Nephron (organoid): ENCODE measurements around the gene KYNU.

Experiments
- H3K27ac Mint-ChIP-seq, 3 experiments: 2 replicates each; pipeline ENCODE4 v1.8.0; 2020; ENCODE audit warnings: mixed read lengths in 3 of 3, mild to moderate bottlenecking in 2 of 3, moderate library complexity in 1 of 3
- H3K27me3 Mint-ChIP-seq: 2 replicates; pipeline ENCODE4 v1.8.0; 2021; ENCODE audit warnings: low read depth, mild to moderate bottlenecking, moderate library complexity, mixed read lengths
- H3K36me3 Mint-ChIP-seq: 2 replicates; pipeline ENCODE4 v1.8.0; 2020; ENCODE audit warnings: low read depth, mixed read lengths
- H3K4me1 Mint-ChIP-seq: 2 replicates; pipeline ENCODE4 v1.8.0; 2020; ENCODE audit warnings: mixed read lengths
- H3K4me3 Mint-ChIP-seq, 3 experiments: 2 replicates each; pipeline ENCODE4 v1.8.0; 2020; ENCODE audit warnings: mild to moderate bottlenecking in 3 of 3, mixed read lengths in 3 of 3, moderate library complexity in 2 of 3
- H3K9me3 Mint-ChIP-seq: 2 replicates; pipeline ENCODE4 v1.8.0; 2020; ENCODE audit warnings: mixed read lengths
- CTCF ChIP-seq, 3 experiments: fragments of 200-600 bp; sonication (generic); IDR thresholded peaks; one replicate each; pipeline ENCODE4 v1.5.0; 2021; ENCODE audit warnings: antibody characterized with exemption in 3 of 3; ENCODE audit not compliant: unreplicated experiment in 3 of 3

The KYNU gene

GRCh38 chr2:143001501-143001900, 124.0 kb downstream of the KYNU start:
- Mint-ChIP-seq H3K36me3 (no peaks in the 10 kb centered on the region), H3K27me3 (no peaks in the 10 kb centered on the region)

DNA sequence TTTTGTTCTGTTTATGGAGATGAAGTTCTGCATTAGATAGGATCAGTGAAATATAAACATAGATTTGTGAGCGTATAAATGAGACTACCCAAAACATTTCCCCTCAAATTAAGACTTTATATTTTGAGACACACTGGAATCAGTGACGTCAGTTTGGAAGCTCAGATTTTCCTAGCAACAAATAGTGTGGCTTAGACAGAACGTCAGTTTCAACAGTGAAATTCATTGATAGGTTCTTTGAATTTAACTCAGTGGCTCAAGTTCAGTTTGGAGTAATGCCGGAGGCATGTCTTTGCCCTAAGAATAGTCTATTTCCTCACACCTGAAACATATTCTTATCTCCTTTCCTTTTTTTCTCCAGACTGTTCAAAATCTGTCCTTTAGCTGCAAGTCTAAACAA, 138.2 kb downstream of the KYNU start:
- no peak for TF ChIP-seq CTCF (IDR thresholded peaks at IDR 0.05; ENCODE audit: unreplicated experiment in 3 of 3)
- H3K36me3 Mint-ChIP-seq, result peaks cover 4% of the 10 kb centered on the region

More at GRCh38 chr2:143001501-143001900, 124.0 kb downstream of the KYNU start:
- TF ChIP-seq CTCF (IDR thresholded peaks at IDR 0.05; ENCODE audit: unreplicated experiment in 3 of 3), result no peak
- H3K27ac Mint-ChIP-seq, result no peak overlapping the region
- H3K4me1 Mint-ChIP-seq, result peaks cover 12% of the 10 kb centered on the region
- no peak overlapping the region for H3K4me3 Mint-ChIP-seq
- peaks cover 9% of the 10 kb centered on the region for H3K9me3 Mint-ChIP-seq

GRCh38 chr2:143026411-143027054, 149.1 kb downstream of the KYNU start:
- no peak for TF ChIP-seq CTCF (IDR thresholded peaks at IDR 0.05; ENCODE audit: unreplicated experiment in 3 of 3)
- H3K4me3 Mint-ChIP-seq, result peak overlapping the region; percentile 15 to 65 (median 56)
- no peaks in the 10 kb centered on the region for H3K9me3 Mint-ChIP-seq
- peaks cover 19% of the 10 kb centered on the region for H3K27me3 Mint-ChIP-seq
- H3K4me1 Mint-ChIP-seq, result no peaks in the 10 kb centered on the region
- no peaks in the 10 kb centered on the region for H3K36me3 Mint-ChIP-seq
- no peak overlapping the region for H3K27ac Mint-ChIP-seq

More for the DNA sequence above, 138.2 kb downstream of the KYNU start:
- H3K4me1 Mint-ChIP-seq, result no peaks in the 10 kb centered on the region
- H3K9me3 Mint-ChIP-seq, result peaks cover 8% of the 10 kb centered on the region
- H3K27me3 Mint-ChIP-seq, result no peaks in the 10 kb centered on the region
- H3K27ac Mint-ChIP-seq, result peak overlapping the region in 1 of 3 experiments; percentile 41
- H3K4me3 Mint-ChIP-seq, result no peak overlapping the region

GRCh38 chr2:143029141-143029540, 151.7 kb downstream of the KYNU start:
- peaks cover 19% of the 10 kb centered on the region for H3K27me3 Mint-ChIP-seq
- no peaks in the 10 kb centered on the region for H3K4me1 Mint-ChIP-seq
- H3K4me3 Mint-ChIP-seq, result no peak overlapping the region
- no peaks in the 10 kb centered on the region for H3K9me3 Mint-ChIP-seq
- no peak overlapping the region for H3K27ac Mint-ChIP-seq
- TF ChIP-seq CTCF (IDR thresholded peaks at IDR 0.05; ENCODE audit: unreplicated experiment in 3 of 3), result no peak
- H3K36me3 Mint-ChIP-seq, result no peaks in the 10 kb centered on the region

DNA sequence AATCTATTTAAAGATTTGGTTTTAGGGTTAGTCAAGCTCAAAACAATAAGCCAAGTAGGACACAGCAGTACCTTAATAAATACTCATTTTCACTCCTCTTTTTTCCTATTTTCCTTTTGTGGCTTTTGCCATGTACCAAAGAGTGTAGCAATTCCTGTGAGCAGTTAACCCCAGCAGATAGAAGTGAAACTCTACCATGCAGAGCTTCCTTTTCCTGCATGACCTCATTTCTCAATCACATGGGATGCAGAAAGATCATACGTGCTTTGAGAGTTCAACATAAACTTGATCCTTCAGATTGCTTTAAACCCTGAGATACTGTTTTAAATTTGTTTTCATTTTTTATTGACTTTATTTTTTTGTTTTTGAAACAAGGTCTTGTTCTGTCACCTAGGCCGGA, 152.7 kb downstream of the KYNU start:
- Mint-ChIP-seq H3K27ac (no peak overlapping the region), H3K4me3 (no peak overlapping the region), H3K4me1 (no peaks in the 10 kb centered on the region), H3K27me3 (peaks cover 16% of the 10 kb centered on the region), H3K36me3 (no peaks in the 10 kb centered on the region), H3K9me3 (no peaks in the 10 kb centered on the region)
- TF ChIP-seq CTCF (IDR thresholded peaks at IDR 0.05; ENCODE audit: unreplicated experiment in 3 of 3), result no peak
